DOHH2 (cell line): ENCODE measurements around the gene SGCE.

Experiments used
- H3F3A ChIP-seq: fragments of 200-600 bp; sonication (generic), shearing (Covaris generic); 2 replicates; pipeline ENCODE4 v1.6.0; 2016; ENCODE audit warnings: antibody characterized with exemption, mild to moderate bottlenecking; ENCODE audit not compliant: control insufficient read depth, insufficient read depth
- H3K27ac ChIP-seq: fragments of 200-600 bp; sonication (generic); 2 replicates; pipeline ENCODE4 v1.5.1; 2014; ENCODE audit warnings: low read depth, mild to moderate bottlenecking, low read length, moderate library complexity
- H3K27me3 ChIP-seq: fragments of 200-600 bp; sonication (generic); 2 replicates; pipeline ENCODE4 v1.6.1; 2014; ENCODE audit warnings: mild to moderate bottlenecking, low read length, mixed read lengths; ENCODE audit not compliant: control insufficient read depth
- H3K36me3 ChIP-seq: fragments of 200-600 bp; sonication (generic); 2 replicates; pipeline ENCODE4 v1.6.1; 2014; ENCODE audit warnings: mild to moderate bottlenecking, low read length, moderate library complexity, mixed read lengths; ENCODE audit not compliant: control insufficient read depth
- H3K4me1 ChIP-seq: fragments of 200-600 bp; sonication (generic); 2 replicates; pipeline ENCODE4 v1.6.1; 2014; ENCODE audit warnings: mild to moderate bottlenecking, low read length, mixed read lengths; ENCODE audit not compliant: control insufficient read depth
- H3K4me2 ChIP-seq: fragments of 200-600 bp; sonication (generic); 2 replicates; pipeline ENCODE4 v1.6.0; 2014; ENCODE audit warnings: mild to moderate bottlenecking, low read length, moderate library complexity
- H3K4me3 ChIP-seq: fragments of 200-600 bp; sonication (generic); 2 replicates; pipeline ENCODE4 v1.5.1; 2014; ENCODE audit warnings: mild to moderate bottlenecking, low read length, mixed read lengths
- H3K79me2 ChIP-seq: fragments of 200-600 bp; sonication (generic); 2 replicates; pipeline ENCODE4 v1.6.1; 2014; ENCODE audit warnings: mild to moderate bottlenecking, low read length, mixed read lengths; ENCODE audit not compliant: control insufficient read depth
- H3K9me2 ChIP-seq: fragments of 200-600 bp; sonication (generic); replicated peaks from 2 replicates; pipeline ENCODE4 v1.6.1; 2014; ENCODE audit warnings: mild to moderate bottlenecking, low read length, mixed read lengths; ENCODE audit not compliant: control insufficient read depth
- H3K9me3 ChIP-seq: fragments of 200-600 bp; sonication (generic); 2 replicates; pipeline ENCODE4 v1.6.1; 2014; ENCODE audit warnings: antibody characterized with exemption, low read length, mixed read lengths; ENCODE audit not compliant: control insufficient read depth, insufficient read depth
- H4K20me1 ChIP-seq: fragments of 200-600 bp; sonication (generic); 2 replicates; pipeline ENCODE4 v1.6.0; 2014; ENCODE audit warnings: low read depth, mild to moderate bottlenecking, antibody characterized with exemption, low read length, moderate library complexity; ENCODE audit not compliant: control insufficient read depth, insufficient read depth
- EZH2phosphoT487 ChIP-seq: fragments of 200-600 bp; sonication (generic); IDR thresholded peaks from 2 replicates; pipeline ENCODE4 v1.6.1; 2017; ENCODE audit warnings: borderline replicate concordance, mild to moderate bottlenecking, antibody characterized with exemption, low read length, moderate library complexity, mixed read lengths
- TF ChIP-seq, protein P1 (sequence below): fragments of 200-600 bp; sonication (generic); IDR thresholded peaks from one replicate; pipeline ENCODE4 v1.5.1; 2014; ENCODE audit warnings: antibody characterized with exemption, mild to moderate bottlenecking, low read depth, low read length; ENCODE audit not compliant: poor library complexity, severe bottlenecking

Gene SGCE

DNA sequence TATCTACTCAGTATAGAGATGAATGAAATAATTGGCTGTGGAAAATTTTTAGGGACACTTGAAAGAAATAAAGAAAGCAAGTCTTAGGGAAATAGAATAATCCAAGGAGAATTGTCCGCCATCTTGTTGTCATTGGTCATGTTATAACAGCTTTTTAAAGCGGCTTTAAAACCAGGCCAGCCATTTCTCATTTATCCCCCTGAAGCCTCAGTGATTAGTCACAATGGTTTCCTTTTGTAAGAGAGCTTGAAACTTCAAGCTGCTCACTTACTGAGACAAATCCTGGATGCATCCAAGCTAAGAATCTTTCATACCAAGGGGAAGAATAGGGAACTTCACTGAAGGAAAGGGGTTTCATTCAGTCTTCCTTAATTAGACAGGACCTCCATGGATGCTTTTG lies 67.9 kb downstream of the SGCE start:
- Histone ChIP-seq H3K9me3 (no peaks in the 10 kb centered on the region), H3K9me2 (no peaks in the 10 kb centered on the region), H3K27ac (no peak overlapping the region)

DNA sequence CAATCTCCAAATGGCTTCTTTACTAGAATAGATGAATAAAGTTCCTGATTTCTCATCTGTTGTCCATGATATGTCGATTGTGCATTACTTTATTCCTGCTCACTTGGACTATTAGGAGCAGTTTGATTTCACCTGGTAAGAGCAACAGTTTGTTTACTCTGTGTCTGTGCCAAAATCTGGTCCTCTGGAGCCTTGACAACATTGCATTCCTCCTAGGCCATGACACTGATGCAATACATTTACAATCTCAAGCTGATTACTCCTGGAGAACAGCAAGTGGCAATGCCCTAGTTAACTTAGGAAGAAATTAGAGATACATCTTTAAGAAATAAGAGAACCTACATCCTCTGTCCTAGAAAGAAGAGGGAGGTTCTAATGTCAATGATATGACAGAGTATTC lies 71.8 kb downstream of the SGCE start:
- Histone ChIP-seq H3K4me2 (no peak overlapping the region), H3K9me3 (no peaks in the 10 kb centered on the region)

More for the DNA sequence above, 67.9 kb downstream of the SGCE start:
- Histone ChIP-seq H3K27me3 (no peaks in the 10 kb centered on the region), H3K4me2 (no peak overlapping the region), H4K20me1 (no peaks in the 10 kb centered on the region), H3F3A (peaks cover 4% of the 10 kb centered on the region; the same call in 1 of the 2 replicates), H3K79me2 (no peaks in the 10 kb centered on the region), H3K4me3 (no peak overlapping the region), H3K4me1 (peaks cover 26% of the 10 kb centered on the region), H3K36me3 (peaks cover 8% of the 10 kb centered on the region; the same call in 1 of the 2 replicates)
- TF ChIP-seq EZH2phosphoT487: no peak
- TF ChIP-seq, protein P1, sequence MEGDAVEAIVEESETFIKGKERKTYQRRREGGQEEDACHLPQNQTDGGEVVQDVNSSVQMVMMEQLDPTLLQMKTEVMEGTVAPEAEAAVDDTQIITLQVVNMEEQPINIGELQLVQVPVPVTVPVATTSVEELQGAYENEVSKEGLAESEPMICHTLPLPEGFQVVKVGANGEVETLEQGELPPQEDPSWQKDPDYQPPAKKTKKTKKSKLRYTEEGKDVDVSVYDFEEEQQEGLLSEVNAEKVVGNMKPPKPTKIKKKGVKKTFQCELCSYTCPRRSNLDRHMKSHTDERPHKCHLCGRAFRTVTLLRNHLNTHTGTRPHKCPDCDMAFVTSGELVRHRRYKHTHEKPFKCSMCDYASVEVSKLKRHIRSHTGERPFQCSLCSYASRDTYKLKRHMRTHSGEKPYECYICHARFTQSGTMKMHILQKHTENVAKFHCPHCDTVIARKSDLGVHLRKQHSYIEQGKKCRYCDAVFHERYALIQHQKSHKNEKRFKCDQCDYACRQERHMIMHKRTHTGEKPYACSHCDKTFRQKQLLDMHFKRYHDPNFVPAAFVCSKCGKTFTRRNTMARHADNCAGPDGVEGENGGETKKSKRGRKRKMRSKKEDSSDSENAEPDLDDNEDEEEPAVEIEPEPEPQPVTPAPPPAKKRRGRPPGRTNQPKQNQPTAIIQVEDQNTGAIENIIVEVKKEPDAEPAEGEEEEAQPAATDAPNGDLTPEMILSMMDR: no peak

DNA sequence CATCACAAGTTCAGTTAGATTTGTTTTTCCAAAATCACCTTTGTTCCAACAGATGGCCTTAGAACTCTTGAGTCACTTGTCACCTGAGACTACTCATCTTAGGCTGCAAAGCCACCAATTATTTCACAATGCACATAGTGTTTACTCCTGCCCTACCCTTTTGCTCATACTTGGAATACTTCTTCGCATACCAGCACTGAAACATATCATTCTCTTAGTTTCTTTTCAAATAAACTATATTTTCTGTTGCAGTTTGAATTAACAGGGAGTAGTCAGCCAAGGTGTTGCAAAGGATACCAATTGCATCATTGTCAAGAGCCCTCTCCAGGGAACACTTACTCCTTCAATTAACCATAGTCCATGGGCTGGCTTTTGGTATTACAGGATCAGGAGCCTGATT lies 75.3 kb downstream of the SGCE start:
- no peaks in the 10 kb centered on the region for H3F3A ChIP-seq
- no peaks in the 10 kb centered on the region for H4K20me1 ChIP-seq
- peaks cover 4% of the 10 kb centered on the region; the same call in 1 of the 2 replicates for H3K9me3 ChIP-seq
- peaks cover 6% of the 10 kb centered on the region for H3K4me1 ChIP-seq
- no peaks in the 10 kb centered on the region; the same call in 1 of the 2 replicates for H3K36me3 ChIP-seq
- no peaks in the 10 kb centered on the region for H3K79me2 ChIP-seq
- no peak overlapping the region for H3K27ac ChIP-seq
- no peak overlapping the region for H3K4me2 ChIP-seq
- no peaks in the 10 kb centered on the region for H3K27me3 ChIP-seq
- H3K4me3 ChIP-seq: no peak overlapping the region
- TF ChIP-seq, protein P1: no peak
- no peak for TF ChIP-seq EZH2phosphoT487
- no peaks in the 10 kb centered on the region for H3K9me2 ChIP-seq

More for the DNA sequence above, 71.8 kb downstream of the SGCE start:
- Histone ChIP-seq H3K27ac (no peak overlapping the region), H3K27me3 (no peaks in the 10 kb centered on the region), H3K36me3 (peaks cover 5% of the 10 kb centered on the region; the same call in 1 of the 2 replicates), H3K4me3 (no peak overlapping the region), H3F3A (no peaks in the 10 kb centered on the region), H3K4me1 (no peaks in the 10 kb centered on the region), H3K9me2 (no peaks in the 10 kb centered on the region), H4K20me1 (no peaks in the 10 kb centered on the region), H3K79me2 (no peaks in the 10 kb centered on the region)
- TF ChIP-seq EZH2phosphoT487: no peak
- TF ChIP-seq, protein P1: no peak

DNA sequence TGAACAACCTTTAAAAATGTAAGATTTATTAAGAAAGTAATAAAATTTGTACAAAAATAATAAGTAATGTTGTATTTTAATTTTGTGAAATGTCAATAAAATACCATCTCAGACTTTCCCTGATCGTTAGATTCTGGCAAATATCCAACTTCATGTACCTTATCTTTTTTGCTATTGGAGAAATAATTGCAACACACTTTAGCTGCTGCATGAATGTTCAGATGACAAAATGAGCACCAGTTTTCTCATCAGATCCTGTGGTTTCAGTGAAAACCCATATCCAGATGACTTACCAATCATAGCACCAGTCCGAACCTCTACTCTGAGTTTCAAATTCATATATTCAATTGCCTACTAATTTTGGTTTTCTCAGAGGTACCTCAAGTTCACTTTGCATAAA lies 76.5 kb downstream of the SGCE start:
- peaks cover 6% of the 10 kb centered on the region for H3K4me1 ChIP-seq
- no peaks in the 10 kb centered on the region for H3K79me2 ChIP-seq
- H3K36me3 ChIP-seq: no peaks in the 10 kb centered on the region
- H3K27me3 ChIP-seq: no peaks in the 10 kb centered on the region
- H3K27ac ChIP-seq: no peak overlapping the region
- no peak overlapping the region for H3K4me2 ChIP-seq
- no peaks in the 10 kb centered on the region for H4K20me1 ChIP-seq
- H3F3A ChIP-seq: no peaks in the 10 kb centered on the region
- H3K4me3 ChIP-seq: no peak overlapping the region
- peaks cover 9% of the 10 kb centered on the region for H3K9me3 ChIP-seq
- no peak for TF ChIP-seq EZH2phosphoT487
- TF ChIP-seq, protein P1: no peak
- H3K9me2 ChIP-seq: no peaks in the 10 kb centered on the region
